Stimulated activated CD4-positive, alpha-beta T cell treated with anti-CD3 and anti-CD28 coated beads, Interleukin-15, amount 100 ng/mL, for 48 hours (primary cell): Measurements from ENCODE around the gene NGEF.
"Not testable (repeated sequence)": the region's sequence is repeated elsewhere in the genome, so short reads cannot be mapped to it uniquely, and the experiment has no call there.

ENCODE experiments used
- DNase-seq, 2 donors: peaks; one replicate each; pipeline ENCODE4 v3.0.0-alpha.2; 2020; ENCODE audit warnings: low read depth in 2 of 2

NGEF gene

DNA sequence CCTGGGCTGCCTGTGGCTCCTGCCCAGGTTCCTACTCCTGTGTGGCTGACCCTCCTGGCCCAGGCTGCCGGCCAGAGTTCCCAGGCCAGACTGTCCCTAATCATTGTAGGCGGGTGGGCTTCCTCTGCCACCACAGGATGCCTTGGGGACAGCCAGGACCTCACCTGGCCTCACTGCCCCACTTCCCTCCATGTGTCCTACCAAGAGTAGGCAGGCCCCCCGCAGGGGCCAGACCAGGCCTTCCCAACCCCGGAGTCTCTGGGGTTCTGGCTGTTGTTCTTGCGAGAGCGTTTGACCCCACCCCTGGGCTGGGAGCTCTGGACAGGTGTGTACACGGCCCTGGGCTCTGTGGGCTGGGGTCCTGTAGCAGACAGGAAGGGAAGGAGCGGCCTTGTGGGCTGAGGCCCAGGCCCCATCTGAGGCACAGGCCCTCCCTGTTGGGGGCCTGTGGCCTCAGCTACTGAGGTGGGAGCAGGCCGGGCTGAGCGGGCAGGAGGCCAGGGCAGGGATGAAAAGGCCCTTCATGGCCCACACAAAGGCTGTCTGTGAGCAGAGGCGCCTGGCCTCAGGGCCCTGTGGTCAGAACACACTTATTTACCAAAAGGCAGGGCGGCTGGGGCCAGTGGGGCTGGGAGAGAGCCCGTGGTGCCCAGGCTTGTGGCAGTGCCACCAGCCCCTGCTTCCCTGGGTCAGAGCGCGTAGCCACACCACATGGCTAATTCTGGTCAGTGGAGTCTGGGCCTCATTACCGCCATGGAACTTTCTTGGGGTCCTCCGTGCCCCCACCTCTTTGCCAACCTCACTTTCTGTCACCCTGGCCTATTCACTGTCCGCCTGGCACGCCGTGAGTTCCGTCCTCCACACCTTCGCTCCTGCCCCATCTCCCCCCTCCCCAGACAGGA is 141.0 kb downstream of the NGEF start:
- DNase-seq, result no peak

DNA sequence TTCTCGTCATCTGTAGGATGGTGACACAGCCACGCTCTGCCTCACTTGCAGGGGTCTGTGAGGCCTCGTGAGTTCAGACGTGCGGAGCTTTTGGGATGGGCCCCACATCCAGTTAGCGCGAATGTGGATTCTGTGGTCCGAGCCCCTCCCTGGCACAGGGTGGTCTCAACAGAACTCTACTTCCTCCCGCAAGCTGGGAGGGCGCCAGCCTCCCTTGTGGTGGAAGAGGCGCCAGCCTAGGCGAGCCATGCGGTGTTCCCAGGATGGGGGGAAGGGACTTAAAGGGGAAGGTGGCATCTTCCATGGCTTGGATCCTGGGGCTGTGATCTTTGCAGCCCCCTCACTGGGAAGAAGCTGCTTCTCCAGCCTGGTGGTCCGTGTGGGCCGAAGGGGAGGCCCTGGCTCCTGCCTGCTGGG is 141.6 kb downstream of the NGEF start:
- no peak for DNase-seq

DNA sequence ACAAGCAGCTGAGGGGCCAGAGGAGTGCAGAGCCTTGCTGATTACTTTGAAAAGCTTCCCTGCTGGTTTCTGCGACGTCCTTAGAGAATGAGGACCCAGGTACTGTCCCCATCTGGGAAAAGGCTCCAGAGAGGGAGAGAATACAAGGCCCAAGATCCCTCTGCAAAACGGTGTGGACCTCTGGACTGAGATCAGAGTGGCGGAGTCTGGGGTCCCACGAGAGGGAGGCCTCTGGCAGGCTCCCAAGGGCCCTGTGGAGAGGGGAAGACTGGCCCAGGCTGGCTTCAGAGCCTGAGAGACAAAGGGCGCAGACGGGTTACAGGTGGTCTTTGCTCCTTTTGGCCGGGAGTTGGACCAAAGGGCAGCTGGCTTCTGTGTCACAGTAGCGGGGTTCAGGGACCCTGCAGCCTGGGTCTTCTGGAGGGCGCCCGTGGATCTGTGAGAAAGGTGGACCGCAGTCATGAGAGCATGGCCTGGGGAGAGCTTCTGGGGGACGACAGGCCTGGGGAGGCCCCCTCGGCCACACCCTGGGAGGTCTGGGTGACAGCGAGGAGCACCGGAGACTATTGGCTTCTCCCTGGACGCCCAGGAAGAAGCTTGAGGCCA is 142.2 kb downstream of the NGEF start:
- no peak for DNase-seq

DNA sequence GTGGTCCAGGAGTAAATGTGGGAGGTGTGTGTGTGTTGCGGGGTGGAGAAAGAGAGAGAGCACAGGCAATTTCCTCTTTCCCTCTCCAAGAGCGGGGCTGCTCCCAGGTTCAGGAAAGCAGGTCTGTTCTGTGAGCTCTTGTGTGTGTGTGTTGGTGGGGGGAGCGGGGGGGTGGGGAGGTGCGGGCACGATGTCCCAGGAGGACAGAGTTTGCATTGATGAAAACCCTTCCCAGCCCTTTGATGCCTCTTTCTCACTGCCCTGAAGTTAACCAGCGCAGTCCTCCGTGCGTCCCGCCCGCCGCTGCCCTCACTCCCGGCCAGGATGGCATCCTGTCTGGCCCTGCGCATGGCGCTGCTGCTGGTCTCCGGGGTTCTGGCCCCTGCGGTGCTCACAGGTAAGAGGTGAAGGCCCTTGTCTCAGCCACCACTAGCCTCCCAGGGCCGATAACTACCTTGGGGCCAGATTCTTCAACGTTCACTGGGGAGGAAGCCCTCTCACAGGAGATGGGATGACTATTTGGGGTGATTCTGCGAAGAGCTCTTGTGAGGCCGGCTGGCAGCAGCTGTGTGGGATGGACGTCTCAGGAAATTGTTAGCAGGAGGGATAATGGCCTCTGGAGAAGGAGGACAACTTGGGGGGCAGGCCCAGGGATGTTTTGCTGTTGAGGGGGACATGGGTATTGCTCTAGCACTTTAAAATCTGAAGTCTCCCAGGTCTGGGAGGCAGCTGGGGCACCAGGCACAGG is 142.9 kb downstream of the NGEF start, which contains the start of gene SNORC:
Gene SNORC, plus strand, starts transcription at position 247 of the 748 bp plus-strand sequence. Its CDS starts 78 bp downstream, at position 325.
- no peak for DNase-seq

DNA sequence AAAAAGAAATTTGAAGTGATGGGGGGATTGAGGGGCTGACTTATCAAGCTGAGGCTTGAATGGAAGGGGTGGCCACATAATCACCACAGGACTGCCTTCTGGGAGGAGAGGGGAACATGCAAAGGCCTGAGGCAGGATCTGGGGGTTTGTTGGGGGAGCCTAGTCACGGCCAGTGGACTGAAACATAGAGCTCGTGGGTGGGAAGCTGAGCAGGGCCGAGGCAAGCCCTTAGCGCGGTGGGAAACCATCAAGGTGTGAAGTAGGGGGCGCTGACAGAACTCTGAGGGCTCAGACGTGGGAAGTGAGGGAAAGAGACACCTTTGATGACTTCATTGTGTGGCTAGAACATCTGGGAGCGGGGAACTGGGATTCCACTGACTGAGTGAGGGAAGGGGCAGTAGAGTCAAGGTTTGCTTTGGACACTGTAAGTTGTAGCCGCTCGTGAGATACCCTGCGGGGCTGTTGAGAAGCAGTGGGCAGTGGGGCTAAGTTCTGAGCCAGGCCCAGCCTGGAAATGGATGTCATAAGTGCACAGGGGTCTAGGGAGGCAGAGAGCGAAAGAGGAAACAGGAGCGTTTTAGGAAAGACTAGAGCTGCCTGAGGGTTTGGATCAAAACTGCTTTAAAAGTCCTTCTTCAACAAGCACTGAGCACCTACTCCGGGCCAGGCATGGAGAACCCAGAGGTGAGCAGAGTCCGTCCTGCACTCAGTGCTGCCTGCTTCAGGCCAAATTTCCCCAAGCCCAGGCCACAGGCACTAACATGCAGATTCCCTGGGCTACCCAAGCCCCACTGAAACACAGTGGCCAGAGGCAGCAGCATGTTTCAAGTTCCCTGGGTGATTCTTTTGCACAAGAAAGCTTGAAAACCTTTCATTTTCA is 143.7 kb downstream of the NGEF start:
- DNase-seq, result no peak

DNA sequence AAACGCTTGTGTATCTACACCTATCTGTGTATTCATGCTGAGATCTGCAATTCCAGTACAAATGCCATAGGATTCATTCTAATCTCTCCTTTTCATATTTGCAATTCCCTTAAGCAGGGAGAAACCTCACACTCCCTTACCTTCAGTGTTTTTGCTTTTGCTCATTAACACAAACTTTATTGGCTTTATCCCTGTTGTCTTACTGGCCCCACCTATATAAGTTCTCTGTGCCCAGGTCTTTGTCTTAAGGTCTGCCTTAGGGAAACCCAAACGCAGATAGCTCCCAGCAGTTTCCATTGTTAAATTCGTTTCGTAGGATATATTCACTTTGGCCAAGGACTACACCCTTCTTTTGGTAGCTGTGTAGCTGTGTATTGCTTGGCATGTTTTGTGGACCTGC is 147.0 kb downstream of the NGEF start:
- no peak for DNase-seq

DNA sequence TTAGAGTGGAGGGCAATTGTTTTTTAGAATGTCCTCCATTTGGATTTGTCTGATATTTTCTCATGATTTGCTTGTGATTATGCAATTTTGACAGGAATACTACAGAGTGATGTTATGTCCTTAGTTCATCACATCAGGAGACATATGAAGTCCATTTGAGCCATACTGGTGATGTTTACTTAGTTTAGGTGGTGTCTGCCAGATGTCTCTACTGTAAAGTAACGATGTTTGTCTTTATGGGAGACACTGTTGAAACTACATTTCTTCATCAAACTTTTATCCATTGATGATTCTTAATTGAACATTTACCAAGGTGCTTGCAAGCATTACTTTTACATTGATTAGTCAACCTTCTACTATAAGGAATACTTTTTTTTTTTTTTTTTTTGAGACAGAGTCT is 147.9 kb downstream of the NGEF start:
- no peak for DNase-seq

DNA sequence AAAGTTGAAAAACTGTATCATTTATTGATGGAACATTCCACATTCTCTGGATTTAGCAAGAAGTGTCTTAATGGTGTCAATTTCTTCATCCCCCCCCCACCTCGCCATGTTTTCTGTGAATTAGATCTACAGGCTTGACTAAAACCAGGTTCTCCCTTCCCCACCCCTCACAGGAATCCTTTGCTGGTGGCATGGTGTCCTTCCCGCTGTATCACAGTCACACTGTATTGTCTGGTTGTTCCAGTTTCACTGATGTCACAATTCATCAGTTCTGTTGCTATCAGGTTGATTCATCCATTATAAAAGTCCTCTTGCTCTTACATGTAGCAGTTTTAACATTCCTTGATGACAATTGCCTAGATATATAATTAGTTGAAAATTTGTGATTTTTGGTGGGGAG is 149.1 kb downstream of the NGEF start:
- DNase-seq, result no peak

DNA sequence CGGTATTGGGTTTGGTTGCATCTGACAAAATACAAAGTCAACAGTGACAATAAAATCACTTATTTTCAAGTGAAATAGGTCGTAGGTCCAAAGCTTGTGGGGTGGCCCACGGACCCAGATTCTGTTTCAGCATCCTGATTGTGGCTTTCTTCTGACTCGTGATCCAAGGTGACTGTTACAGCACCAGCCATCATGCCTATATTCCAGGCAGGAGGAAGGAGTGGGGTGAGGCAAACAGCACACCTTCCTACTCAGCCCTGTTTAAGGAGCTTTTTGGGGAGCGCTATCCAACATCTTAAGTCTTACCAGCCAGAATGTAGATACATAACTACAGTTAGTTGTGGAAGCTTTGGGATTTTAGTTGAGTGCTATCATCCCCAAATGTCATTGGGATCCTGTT is 151.7 kb downstream of the NGEF start:
- no peak for DNase-seq

DNA sequence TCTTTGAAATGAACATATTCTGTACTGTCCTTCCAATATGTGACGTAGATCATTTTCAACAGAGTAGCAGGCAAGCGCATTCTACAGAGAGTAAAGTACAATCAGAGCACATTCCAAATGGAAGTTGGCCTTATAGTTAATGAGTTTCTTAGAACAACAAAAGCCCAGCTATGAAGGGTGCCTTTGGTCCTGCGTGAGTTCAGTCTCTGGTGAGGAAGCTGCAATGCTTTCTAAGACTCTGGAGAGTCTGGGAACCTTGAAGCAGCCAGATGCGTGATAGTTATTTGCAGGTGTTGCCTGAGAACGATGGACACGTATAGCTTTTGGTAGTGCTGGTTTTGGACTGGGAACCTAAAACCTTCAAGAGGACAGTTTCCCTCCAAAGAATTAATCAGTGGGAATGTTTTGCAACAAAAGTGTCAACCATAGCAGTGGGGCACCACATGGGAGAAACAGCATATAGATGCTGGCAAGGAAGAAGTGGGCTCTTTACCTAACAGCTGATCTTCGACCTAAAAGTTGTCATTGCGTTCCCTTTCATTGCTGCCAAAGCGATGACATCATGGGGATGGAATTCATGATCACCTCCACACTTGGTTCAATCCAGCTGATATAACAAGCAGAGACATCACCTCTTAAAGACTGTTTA is 152.3 kb downstream of the NGEF start:
- DNase-seq, result no peak

DNA sequence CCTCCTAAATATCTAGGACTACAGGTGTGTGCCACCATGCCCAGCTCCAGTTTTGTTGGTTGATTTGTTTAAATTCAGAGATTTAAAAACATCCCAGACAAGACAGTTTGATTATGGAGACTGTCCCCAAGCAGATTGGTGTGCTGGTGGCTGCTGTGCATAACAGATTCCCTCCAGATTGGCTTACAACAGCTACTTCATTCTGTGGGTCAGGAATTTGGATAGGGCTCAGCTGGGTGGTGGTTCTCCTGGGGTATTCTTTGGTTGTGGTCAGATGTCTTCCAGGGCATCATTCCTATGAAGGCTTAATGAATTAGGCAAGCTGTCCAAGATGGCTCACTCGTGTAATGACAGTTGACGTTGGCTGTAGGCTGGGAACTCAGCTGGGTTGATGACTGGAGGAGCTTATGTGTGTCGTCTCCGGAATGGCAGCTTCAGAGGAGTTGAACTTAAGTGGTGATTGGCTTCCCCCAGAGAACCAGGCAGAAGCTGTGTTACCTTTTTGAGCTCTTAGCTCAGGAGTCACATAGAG is 153.6 kb downstream of the NGEF start:
- DNase-seq, result no peak

DNA sequence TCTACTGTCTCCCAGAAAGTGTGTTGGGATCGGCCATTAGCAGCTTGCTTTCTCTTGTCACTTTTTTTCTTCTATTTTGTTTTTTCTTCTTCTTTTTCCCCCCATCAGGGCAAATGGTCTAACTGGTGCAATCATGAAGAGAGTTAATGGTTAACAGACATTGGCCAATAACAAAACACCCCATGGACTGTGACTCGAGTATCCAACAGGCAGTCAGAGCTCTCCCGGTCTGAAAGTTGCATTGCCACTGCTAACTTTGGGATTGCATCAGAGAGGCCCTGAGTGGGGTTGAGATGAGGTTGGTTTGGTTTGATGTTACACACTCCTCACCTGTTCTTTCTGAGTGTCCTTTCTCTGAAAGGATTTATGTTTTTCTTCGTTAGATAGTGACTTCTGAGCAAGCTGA is 155.9 kb downstream of the NGEF start:
- DNase-seq, result no peak

DNA sequence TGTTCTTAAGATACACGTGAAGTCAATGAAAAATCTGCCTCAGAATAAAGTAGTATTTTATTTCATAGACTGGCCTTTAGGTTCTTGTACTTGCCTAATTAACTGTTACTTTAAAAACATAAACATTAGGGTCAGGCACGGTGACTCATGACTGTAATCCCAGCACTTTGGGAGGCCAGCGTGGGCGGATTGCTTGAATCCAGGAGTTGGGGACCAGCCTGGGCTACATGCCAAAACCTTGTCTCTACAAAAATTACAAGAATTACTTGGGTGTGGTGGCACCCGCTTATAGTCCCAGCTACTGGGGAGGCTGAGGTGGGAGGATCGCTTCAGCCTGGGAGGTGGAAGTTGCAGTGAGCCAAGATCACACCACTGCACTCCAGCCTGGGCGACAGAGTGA is 159.0 kb downstream of the NGEF start:
- no peak for DNase-seq

DNA sequence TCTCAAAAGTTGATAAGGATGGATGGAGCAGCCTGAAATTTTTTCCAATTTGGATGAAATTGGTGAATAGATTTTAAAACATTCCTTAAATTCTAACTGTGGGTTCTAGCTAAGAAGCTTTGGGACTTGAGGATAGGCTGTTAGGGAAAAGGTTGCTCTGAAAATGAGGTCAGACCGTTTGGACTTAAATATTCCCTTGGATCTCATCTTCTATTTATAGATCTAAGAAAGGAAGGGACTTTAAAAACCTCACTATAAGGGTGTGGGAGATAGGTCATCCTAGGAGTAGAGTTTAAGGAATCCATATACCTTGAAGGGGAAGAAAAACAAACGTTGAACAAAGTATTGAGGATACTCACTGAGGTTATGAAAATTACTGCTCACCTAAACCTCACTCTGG is 160.4 kb downstream of the NGEF start:
- no peak for DNase-seq

DNA sequence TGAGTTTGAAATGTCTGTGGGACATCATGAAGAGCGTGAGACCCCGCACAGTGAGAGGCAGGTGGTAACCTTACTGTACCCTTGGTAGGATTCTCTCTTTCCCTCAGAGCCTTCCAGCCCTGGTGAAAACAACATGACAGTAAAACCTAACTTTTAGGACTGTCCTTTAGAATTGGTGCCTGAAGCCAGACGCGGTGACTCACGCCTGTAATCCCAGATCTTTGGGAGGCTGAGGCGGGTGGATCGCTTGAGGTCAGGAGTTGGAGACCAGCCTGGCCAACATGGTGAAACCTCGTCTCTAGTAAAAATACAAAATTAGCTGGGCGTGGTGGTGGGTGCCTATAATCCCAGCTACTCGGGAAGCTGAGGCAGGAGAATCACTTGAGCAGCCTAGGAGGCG is 161.0 kb downstream of the NGEF start:
- DNase-seq, result not testable (repeated sequence)

DNA sequence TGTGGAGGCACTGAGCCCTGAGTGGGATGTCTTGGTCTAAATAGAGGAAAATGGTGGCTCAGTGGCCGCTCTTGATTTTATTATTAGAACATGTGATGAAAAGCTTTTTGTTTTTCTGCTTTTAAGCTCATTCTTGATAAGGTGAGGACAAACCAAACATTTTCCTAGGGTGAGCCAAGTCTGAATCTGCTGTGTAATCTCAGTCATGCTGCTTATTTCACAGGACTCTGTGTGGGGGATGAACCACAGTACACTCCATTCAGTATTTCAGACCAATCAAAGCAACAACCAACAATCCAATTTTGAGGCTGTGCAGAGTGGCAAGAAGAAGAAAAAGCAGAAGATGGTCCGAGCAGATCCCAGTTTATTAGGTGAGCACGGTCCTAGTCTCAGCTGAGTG is 163.0 kb downstream of the NGEF start:
- DNase-seq, result no peak

DNA sequence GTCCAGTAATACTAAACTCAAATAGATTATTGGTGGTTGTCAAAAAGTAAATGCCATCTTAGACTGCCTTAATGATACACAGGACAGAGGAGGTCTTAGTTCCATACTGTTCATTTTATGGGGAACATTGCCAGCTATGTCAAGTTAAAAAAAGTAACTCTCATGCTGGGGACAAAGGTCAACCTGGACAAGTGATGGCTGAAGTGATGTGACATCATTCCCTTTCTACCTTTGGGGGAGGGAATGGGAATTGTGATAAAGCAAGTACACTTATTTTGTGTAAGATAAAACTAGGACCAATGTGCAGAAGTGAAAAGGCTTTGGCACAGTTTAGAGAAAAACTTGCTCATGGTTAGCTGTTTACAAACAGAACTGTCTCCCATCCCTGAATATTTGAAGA is 167.0 kb downstream of the NGEF start:
- no peak for DNase-seq

DNA sequence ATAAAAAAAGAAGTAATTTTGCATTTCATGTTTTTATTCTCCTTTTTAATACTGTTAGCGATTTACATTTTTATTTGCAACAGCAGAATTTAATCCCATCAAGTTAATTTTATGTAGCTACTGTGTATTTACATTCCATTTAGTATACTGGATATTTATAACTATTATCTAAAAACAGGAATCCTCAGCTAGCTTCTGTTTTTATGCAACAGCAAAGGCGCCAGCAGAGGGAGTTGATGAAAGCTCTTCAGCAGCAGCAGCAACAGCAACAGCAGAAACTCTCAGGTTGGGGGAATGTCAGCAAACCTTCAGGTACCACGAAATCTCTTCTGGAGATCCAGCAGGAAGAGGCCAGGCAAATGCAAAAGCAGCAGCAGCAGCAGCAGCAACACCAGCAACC is 169.2 kb downstream of the NGEF start:
- no peak for DNase-seq

DNA sequence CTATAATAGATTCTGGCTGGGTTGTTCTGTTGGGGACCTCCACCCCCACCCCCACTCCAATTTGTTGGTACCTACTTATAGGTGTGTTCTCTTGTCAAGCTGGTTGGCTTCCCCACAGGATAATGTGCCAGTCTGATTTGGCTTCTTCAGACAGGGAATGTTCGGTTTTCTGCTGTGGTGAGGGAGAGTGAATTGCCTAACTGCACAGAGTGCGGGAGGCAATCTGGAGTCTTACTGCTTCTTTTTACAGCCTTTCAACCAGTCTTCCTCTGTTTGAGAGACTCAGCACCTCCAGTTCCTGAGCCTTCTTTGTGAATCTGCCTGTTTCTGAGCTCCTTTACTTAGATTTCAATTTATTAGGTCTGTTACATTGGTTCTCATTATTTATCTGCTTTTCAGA is 170.4 kb downstream of the NGEF start:
- DNase-seq, result no peak

DNA sequence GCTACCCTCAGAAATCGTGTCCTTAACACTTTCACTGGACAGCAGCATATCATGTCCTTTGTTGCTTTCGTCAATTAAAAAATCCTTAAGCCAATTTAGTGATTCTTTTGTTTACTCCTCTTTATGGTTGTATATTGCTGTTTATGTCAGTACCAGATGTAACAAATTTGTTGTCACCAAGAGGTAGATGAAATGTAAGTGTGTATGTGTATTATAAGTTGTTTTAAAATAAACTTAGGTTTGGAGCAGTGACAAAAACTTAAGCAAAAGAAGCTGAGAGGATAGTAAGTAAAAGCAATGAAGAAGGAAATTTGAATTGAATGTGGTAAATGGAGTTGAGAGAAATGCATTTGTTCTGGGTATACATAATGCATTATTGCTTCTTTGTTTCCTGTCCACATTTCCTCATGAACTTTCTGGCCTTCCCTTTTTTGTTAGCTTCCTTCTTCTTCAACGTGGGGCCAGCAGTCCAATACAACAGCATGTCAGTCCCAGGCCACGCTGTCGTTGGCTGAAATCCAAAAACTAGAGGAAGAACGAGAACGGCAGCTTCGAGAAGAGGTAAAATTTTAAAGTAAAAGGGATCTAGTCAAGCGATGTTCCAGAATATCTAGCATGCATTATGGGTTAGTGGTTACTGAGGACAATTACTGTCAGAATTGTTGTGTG is 173.5 kb downstream of the NGEF start:
- no peak for DNase-seq
